A673 (cell line): ENCODE results near the gene CDPF1.

Experiments
- EZH2 ChIP-seq: fragments of 200-600 bp; sonication (generic); IDR thresholded peaks from 2 replicates; pipeline ENCODE4 v1.6.1; 2017; ENCODE audit warnings: borderline replicate concordance, low read depth, mild to moderate bottlenecking, mixed read lengths, antibody characterized with exemption, low read length; ENCODE audit not compliant: poor library complexity, severe bottlenecking
- TF ChIP-seq, protein P1 (sequence below): fragments of 300-800, 200-600 bp; sonication (generic); conservative IDR thresholded peaks from 2 replicates; pipeline ENCODE4 v1.5.1; 2017; ENCODE audit warnings: low read depth, mild to moderate bottlenecking, antibody characterized with exemption, low read length, moderate library complexity, mixed read lengths

DNA sequence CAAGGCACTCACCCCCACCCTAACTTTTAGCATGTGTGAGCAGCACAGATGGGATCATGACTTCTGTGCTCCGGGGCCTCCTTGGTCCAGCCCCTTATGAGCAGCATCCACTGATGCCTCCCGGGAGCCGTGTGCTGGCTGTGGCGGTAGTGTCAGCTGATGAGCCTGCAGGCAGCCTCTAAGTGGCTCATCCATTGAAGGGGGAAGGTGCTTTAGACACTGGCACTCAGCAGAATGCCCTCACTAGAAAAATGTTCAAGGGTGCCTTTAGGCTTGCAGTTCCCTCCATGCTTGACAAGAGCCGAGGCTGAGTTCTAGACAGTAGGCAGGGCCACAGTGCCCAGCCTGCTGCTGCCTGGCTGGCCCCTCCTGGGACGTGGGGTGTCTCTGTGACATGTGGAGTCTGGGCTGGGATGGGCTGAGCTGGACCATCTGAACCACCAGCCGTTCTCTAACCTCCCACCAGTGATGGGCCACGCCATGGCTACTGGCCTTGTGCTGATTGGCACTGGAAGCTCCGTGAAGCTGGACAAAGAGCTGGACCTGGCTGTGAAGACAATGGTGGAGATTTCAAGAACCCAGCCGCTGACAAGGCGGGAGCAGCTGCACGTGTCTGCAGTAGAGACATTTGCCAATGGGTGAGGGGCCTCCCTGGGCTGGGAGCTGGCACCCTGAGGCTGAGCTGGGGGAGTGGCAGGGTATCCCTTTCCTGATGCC, 23.5 kb upstream of the CDPF1 start:
- TF ChIP-seq, protein P1, sequence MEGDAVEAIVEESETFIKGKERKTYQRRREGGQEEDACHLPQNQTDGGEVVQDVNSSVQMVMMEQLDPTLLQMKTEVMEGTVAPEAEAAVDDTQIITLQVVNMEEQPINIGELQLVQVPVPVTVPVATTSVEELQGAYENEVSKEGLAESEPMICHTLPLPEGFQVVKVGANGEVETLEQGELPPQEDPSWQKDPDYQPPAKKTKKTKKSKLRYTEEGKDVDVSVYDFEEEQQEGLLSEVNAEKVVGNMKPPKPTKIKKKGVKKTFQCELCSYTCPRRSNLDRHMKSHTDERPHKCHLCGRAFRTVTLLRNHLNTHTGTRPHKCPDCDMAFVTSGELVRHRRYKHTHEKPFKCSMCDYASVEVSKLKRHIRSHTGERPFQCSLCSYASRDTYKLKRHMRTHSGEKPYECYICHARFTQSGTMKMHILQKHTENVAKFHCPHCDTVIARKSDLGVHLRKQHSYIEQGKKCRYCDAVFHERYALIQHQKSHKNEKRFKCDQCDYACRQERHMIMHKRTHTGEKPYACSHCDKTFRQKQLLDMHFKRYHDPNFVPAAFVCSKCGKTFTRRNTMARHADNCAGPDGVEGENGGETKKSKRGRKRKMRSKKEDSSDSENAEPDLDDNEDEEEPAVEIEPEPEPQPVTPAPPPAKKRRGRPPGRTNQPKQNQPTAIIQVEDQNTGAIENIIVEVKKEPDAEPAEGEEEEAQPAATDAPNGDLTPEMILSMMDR: no peak
- no peak for TF ChIP-seq EZH2
